CD14-positive monocyte (primary cell): ENCODE measurements around the gene EVX1. TPM values are rescaled to one million over a fixed set of nuclear protein-coding genes. Genes with fewer than 3 reads are reported as not detected.

Experiments used
- DNase-seq, 3 donors: peaks; one replicate each; pipeline ENCODE4 v3.0.0-alpha.2; 2011 to 2022
- H2AFZ ChIP-seq: 2 replicates; pipeline ENCODE4 v1.6.0; 2012; ENCODE audit warnings: mild to moderate bottlenecking, low read depth, low read length, inconsistent platforms; ENCODE audit not compliant: insufficient read depth, poor library complexity, severe bottlenecking
- H3K27ac ChIP-seq, 2 donors: 1 replicate in 1 of 2; 2 replicates in 1 of 2; pipeline ENCODE4 v1.5.1; 2012 to 2013; ENCODE audit warnings: low read length in 2 of 2, control low read depth in 1 of 2, inconsistent platforms in 1 of 2, low read depth in 1 of 2, mild to moderate bottlenecking in 1 of 2
- H3K27me3 ChIP-seq, 2 donors: one replicate each; pipeline versions ENCODE4 v1.6.0 to v1.6.1; 2011 to 2013; ENCODE audit warnings: low read length in 2 of 2; ENCODE audit not compliant: control insufficient read depth in 2 of 2, insufficient read depth in 2 of 2
- H3K36me3 ChIP-seq, 2 donors: replicated peaks in 1 of 2; 1 replicate in 1 of 2; 2 replicates in 1 of 2; pipeline versions ENCODE4 v1.5.1 to v1.6.1; 2012 to 2013; ENCODE audit warnings: low read length in 2 of 2, control low read depth in 1 of 2, inconsistent platforms in 1 of 2, mild to moderate bottlenecking in 1 of 2; ENCODE audit not compliant: insufficient read depth in 2 of 2, control insufficient read depth in 1 of 2
- H3K4me1 ChIP-seq, 2 donors: 1 replicate in 1 of 2; 2 replicates in 1 of 2; pipeline versions ENCODE4 v1.5.1 to v1.6.1; 2012 to 2013; ENCODE audit warnings: low read length in 2 of 2, control low read depth in 1 of 2, inconsistent platforms in 1 of 2, mild to moderate bottlenecking in 1 of 2, moderate library complexity in 1 of 2; ENCODE audit not compliant: insufficient read depth in 2 of 2, control insufficient read depth in 1 of 2
- H3K4me2 ChIP-seq: replicated peaks from 2 replicates; pipeline ENCODE3; 2012; ENCODE audit warnings: low read length, moderate library complexity, mild to moderate bottlenecking; ENCODE audit not compliant: poor library complexity, severe bottlenecking; ENCODE audit errors: extremely low read depth
- H3K4me3 ChIP-seq, 3 experiments: fragments of 200-600 bp in 1 of 3; sonication (generic) in 1 of 3; replicated peaks in 1 of 3; 1 replicate in 2 of 3; 2 replicates in 1 of 3; pipeline ENCODE4 v1.5.1; 2011 to 2013; ENCODE audit warnings: low read length in 3 of 3, mild to moderate bottlenecking in 3 of 3, control low read depth in 2 of 3, low read depth in 2 of 3, inconsistent platforms in 1 of 3, moderate library complexity in 1 of 3
- H3K79me2 ChIP-seq: 2 replicates; pipeline ENCODE4 v1.6.0; 2012; ENCODE audit warnings: mild to moderate bottlenecking, control low read depth, inconsistent platforms, low read length, moderate library complexity; ENCODE audit not compliant: insufficient read depth
- H3K9ac ChIP-seq: 2 replicates; pipeline ENCODE4 v1.6.0; 2017; ENCODE audit warnings: low read length, mild to moderate bottlenecking; ENCODE audit not compliant: insufficient read depth, poor library complexity, severe bottlenecking
- H3K9me3 ChIP-seq, 2 donors: replicated peaks in 1 of 2; 1 replicate in 1 of 2; 2 replicates in 1 of 2; pipeline versions ENCODE4 v1.5.1 to v1.6.1; 2012 to 2013; ENCODE audit warnings: low read length in 2 of 2, control low read depth in 1 of 2; ENCODE audit not compliant: control insufficient read depth in 1 of 2, insufficient read depth in 1 of 2
- H4K20me1 ChIP-seq: 2 replicates; pipeline ENCODE4 v1.6.0; 2012; ENCODE audit warnings: mild to moderate bottlenecking, low read length, control low read depth, moderate library complexity; ENCODE audit not compliant: insufficient read depth
- H3K27ac Mint-ChIP-seq, 7 donors: one replicate each; pipeline ENCODE4 v1.8.0; 2020; ENCODE audit warnings: mild to moderate bottlenecking in 7 of 7, mixed read lengths in 7 of 7, moderate library complexity in 6 of 7, inconsistent platforms in 2 of 7
- H3K27me3 Mint-ChIP-seq, 3 donors: one replicate each; pipeline ENCODE4 v1.8.0; 2021 to 2022; ENCODE audit warnings: low read depth in 3 of 3, mild to moderate bottlenecking in 3 of 3, mixed read lengths in 3 of 3, moderate library complexity in 3 of 3, inconsistent platforms in 1 of 3
- H3K36me3 Mint-ChIP-seq, 2 donors: one replicate each; pipeline ENCODE4 v1.8.0; 2020; ENCODE audit warnings: mixed read lengths in 2 of 2, inconsistent platforms in 1 of 2, mild to moderate bottlenecking in 1 of 2
- H3K4me1 Mint-ChIP-seq: one replicate; pipeline ENCODE4 v1.8.0; 2020; ENCODE audit warnings: mild to moderate bottlenecking, mixed read lengths
- H3K4me3 Mint-ChIP-seq, 2 donors: one replicate each; pipeline ENCODE4 v1.8.0; 2020; ENCODE audit warnings: mild to moderate bottlenecking in 2 of 2, mixed read lengths in 2 of 2, moderate library complexity in 1 of 2
- H3K9me3 Mint-ChIP-seq, 7 donors: one replicate each; pipeline ENCODE4 v1.8.0; 2020 to 2022; ENCODE audit warnings: mixed read lengths in 7 of 7, mild to moderate bottlenecking in 6 of 7, moderate library complexity in 6 of 7, inconsistent platforms in 2 of 7
- WGBS: methylation state at CpG from one replicate; pipeline ENCODE4 v1.1.5; 2013; ENCODE audit warnings: missing lambda C conversion rate; ENCODE audit not compliant: insufficient coverage; 5-methylcytosine and 5-hydroxymethylcytosine counted together
- intact Hi-C, 2 donors: fragments of 100-400 bp; cut with micrococcal nuclease; formaldehyde crosslinking; loops; one replicate each; pipeline versions ENCODE4 v1.15.0 to v1.15.1; 2023
- polyA plus RNA-seq, 3 donors: library from polyadenylated mRNA; depleted of rRNA in 1 of 3; unstranded in 2 of 3; stranded (reverse) in 1 of 3; fragments of 300-500 nt in 2 of 3; fragments of >200 nt in 1 of 3; fragmentation: Illumina TruSeq in 2 of 3; gene quantifications; 1 replicate in 2 of 3; 2 replicates in 1 of 3; pipeline ENCODE4 v1.2.3, GENCODE V29; 2012 to 2021
- TF ChIP-seq, protein P1 (sequence below): fragments of 200-600 bp; IDR thresholded peaks from one replicate; pipeline ENCODE4 v1.8.0; 2022; ENCODE audit warnings: antibody characterized with exemption, mild to moderate bottlenecking

The EVX1 gene
- polyA plus RNA-seq, 3 donors, result not detected

- 3% methylated on average over 50 of the region's 61 CpGs for WGBS
- H3K4me3 Mint-ChIP-seq, result peak overlapping the region in 1 of 2 donors; percentile 82
- H3K36me3 Mint-ChIP-seq, result peaks cover 0 to 2% of the 10 kb centered on the region in 2 donors
- Histone ChIP-seq H3K9me3 (peaks cover 0 to 23% of the 10 kb centered on the region in 2 donors), H2AFZ (no peak overlapping the region), H3K4me2 (no peak overlapping the region), H3K4me1 (peaks cover 3 to 5% of the 10 kb centered on the region in 2 donors), H4K20me1 (no peaks in the 10 kb centered on the region), H3K27me3 (peaks cover 97 to 98% of the 10 kb centered on the region in 2 donors), H3K79me2 (no peaks in the 10 kb centered on the region), H3K36me3 (no peaks in the 10 kb centered on the region), H3K27ac (no peak overlapping the region), H3K4me3 (no peak overlapping the region), H3K9ac (no peak overlapping the region)
- H3K4me1 Mint-ChIP-seq, result peaks cover 2% of the 10 kb centered on the region
- peak overlapping the region in 1 of 7 donors; percentile 38 for H3K27ac Mint-ChIP-seq
- TF ChIP-seq, protein P1, sequence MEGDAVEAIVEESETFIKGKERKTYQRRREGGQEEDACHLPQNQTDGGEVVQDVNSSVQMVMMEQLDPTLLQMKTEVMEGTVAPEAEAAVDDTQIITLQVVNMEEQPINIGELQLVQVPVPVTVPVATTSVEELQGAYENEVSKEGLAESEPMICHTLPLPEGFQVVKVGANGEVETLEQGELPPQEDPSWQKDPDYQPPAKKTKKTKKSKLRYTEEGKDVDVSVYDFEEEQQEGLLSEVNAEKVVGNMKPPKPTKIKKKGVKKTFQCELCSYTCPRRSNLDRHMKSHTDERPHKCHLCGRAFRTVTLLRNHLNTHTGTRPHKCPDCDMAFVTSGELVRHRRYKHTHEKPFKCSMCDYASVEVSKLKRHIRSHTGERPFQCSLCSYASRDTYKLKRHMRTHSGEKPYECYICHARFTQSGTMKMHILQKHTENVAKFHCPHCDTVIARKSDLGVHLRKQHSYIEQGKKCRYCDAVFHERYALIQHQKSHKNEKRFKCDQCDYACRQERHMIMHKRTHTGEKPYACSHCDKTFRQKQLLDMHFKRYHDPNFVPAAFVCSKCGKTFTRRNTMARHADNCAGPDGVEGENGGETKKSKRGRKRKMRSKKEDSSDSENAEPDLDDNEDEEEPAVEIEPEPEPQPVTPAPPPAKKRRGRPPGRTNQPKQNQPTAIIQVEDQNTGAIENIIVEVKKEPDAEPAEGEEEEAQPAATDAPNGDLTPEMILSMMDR, result no peak
- no peak for DNase-seq
- peaks cover 0 to 1% (median 0%) of the 10 kb centered on the region in 7 donors for H3K9me3 Mint-ChIP-seq
- intact Hi-C loops, result no loop called here
- H3K27me3 Mint-ChIP-seq, result peaks cover 75 to 95% (median 80%) of the 10 kb centered on the region in 3 donors
Measured at GRCh38 chr7:27224983-27225934, 17.3 kb upstream of the EVX1 start.

GRCh38 chr7:27229448-27229847 is 13.2 kb upstream of the EVX1 start:
- Histone ChIP-seq H3K27me3 (peaks cover 70 to 81% of the 10 kb centered on the region in 2 donors), H4K20me1 (no peaks in the 10 kb centered on the region), H3K4me2 (no peak overlapping the region), H3K27ac (no peak overlapping the region), H3K4me3 (no peak overlapping the region), H3K79me2 (no peaks in the 10 kb centered on the region), H3K9ac (no peak overlapping the region), H2AFZ (no peak overlapping the region), H3K36me3 (no peaks in the 10 kb centered on the region), H3K4me1 (no peaks in the 10 kb centered on the region), H3K9me3 (peaks cover 0 to 18% of the 10 kb centered on the region in 2 donors)
- Mint-ChIP-seq H3K9me3 (peaks cover 0 to 2% (median 0%) of the 10 kb centered on the region in 7 donors), H3K27ac (no peak overlapping the region), H3K4me3 (no peak overlapping the region), H3K4me1 (peaks cover 1% of the 10 kb centered on the region), H3K36me3 (peaks cover 0 to 2% of the 10 kb centered on the region in 2 donors), H3K27me3 (peaks cover 56 to 85% (median 71%) of the 10 kb centered on the region in 3 donors)
- 100% methylated on average over 4 of the region's 4 CpGs for WGBS
- TF ChIP-seq, protein P1, result no peak
- no peak for DNase-seq
- intact Hi-C loops, result no loop called here
